Ascending aorta (tissue), 2 donors: ENCODE data around the gene STK32C. TPM values are rescaled to one million over a fixed set of nuclear protein-coding genes. Genes with fewer than 3 reads are reported as not detected.

Experiments used
- DNase-seq, 2 donors: peaks; one replicate each; pipeline ENCODE4 v3.0.0-alpha.2; 2019; ENCODE audit warnings: low spot score in 2 of 2
- H3K27ac ChIP-seq, 2 donors: fragments of 200-600 bp; sonication (generic); one replicate each; pipeline ENCODE4 v1.5.1; 2016 to 2017; ENCODE audit warnings: mild to moderate bottlenecking in 1 of 2
- H3K27me3 ChIP-seq: fragments of 200-600 bp; sonication (generic); one replicate; pipeline ENCODE4 v1.5.1; 2017
- H3K36me3 ChIP-seq, 2 donors: fragments of 200-600 bp; sonication (generic); one replicate each; pipeline ENCODE4 v1.5.1; 2016
- H3K4me1 ChIP-seq, 2 donors: fragments of 200-600 bp; sonication (generic); one replicate each; pipeline ENCODE4 v1.5.1; 2016 to 2017; ENCODE audit warnings: mild to moderate bottlenecking in 1 of 2
- H3K4me3 ChIP-seq, 2 donors: fragments of 200-600 bp; sonication (generic); one replicate each; pipeline ENCODE4 v1.5.1; 2016 to 2017; ENCODE audit warnings: mild to moderate bottlenecking in 1 of 2
- H3K9me3 ChIP-seq, 2 donors: fragments of 200-600 bp; sonication (generic); one replicate each; pipeline ENCODE4 v1.5.1; 2016
- CTCF ChIP-seq, 3 experiments: fragments of 200-600 bp in 2 of 3; fragments of 450-650 bp in 1 of 3; sonication (generic) in 2 of 3; IDR thresholded peaks; one replicate each; pipeline ENCODE4 v1.5.1; 2016 to 2019; ENCODE audit warnings: antibody characterized with exemption in 3 of 3, mild to moderate bottlenecking in 1 of 3, moderate library complexity in 1 of 3
- intact Hi-C: fragments of 100-400 bp; cut with DNase I; formaldehyde crosslinking; loops from one replicate; pipeline ENCODE4 v1.15.1; 2023
- total RNA-seq: library from RNA; depleted of rRNA; stranded (reverse); fragments of >200 nt; gene quantifications from one replicate; pipeline ENCODE4 v1.1.0, GENCODE V29; 2016

STK32C gene
- total RNA-seq, 1 donor from 2014 or later = 16.2 TPM

GRCh38 chr10:132249824-132250375 is 57.9 kb downstream of the STK32C start:
- no peaks in the 10 kb centered on the region for H3K36me3 ChIP-seq
- H3K27me3 ChIP-seq = no peaks in the 10 kb centered on the region
- DNase-seq = no peak
- H3K4me1 ChIP-seq = no peaks in the 10 kb centered on the region
- TF ChIP-seq CTCF (IDR thresholded peaks at IDR 0.05) = no peak
- H3K9me3 ChIP-seq = no peaks in the 10 kb centered on the region
- no peak overlapping the region for H3K4me3 ChIP-seq
- intact Hi-C loops = no loop called here
- no peak overlapping the region for H3K27ac ChIP-seq

GRCh38 chr10:132249226-132249724 is 58.5 kb downstream of the STK32C start:
- Histone ChIP-seq H3K27me3 (no peaks in the 10 kb centered on the region), H3K9me3 (no peaks in the 10 kb centered on the region), H3K27ac (no peak overlapping the region), H3K4me1 (no peaks in the 10 kb centered on the region), H3K4me3 (no peak overlapping the region), H3K36me3 (no peaks in the 10 kb centered on the region)
- TF ChIP-seq CTCF (IDR thresholded peaks at IDR 0.05) = no peak
- DNase-seq = no peak
- intact Hi-C loops = no loop called here

GRCh38 chr10:132248455-132249225 is 59.1 kb downstream of the STK32C start:
- Histone ChIP-seq H3K4me1 (no peaks in the 10 kb centered on the region), H3K27me3 (no peaks in the 10 kb centered on the region), H3K4me3 (peak overlapping the region in 1 of 2 donors; percentile 21), H3K36me3 (no peaks in the 10 kb centered on the region), H3K9me3 (no peaks in the 10 kb centered on the region), H3K27ac (no peak overlapping the region)
- DNase-seq = no peak
- intact Hi-C loops = no loop called here
- TF ChIP-seq CTCF (IDR thresholded peaks at IDR 0.05) = no peak

- no peak for DNase-seq
- no peaks in the 10 kb centered on the region for H3K9me3 ChIP-seq
- H3K36me3 ChIP-seq = no peaks in the 10 kb centered on the region
- no peak overlapping the region for H3K27ac ChIP-seq
- no peak overlapping the region for H3K4me3 ChIP-seq
- no peak for TF ChIP-seq CTCF (IDR thresholded peaks at IDR 0.05)
- no peaks in the 10 kb centered on the region for H3K27me3 ChIP-seq
- intact Hi-C loops = no loop called here
- H3K4me1 ChIP-seq = no peaks in the 10 kb centered on the region
These were observed 59.8 kb downstream of the STK32C start for GRCh38 chr10:132247943-132248342.

GRCh38 chr10:132246296-132246695 is 61.5 kb downstream of the STK32C start:
- no peaks in the 10 kb centered on the region for H3K27me3 ChIP-seq
- intact Hi-C loops = no loop called here

More at GRCh38 chr10:132246296-132246695, 61.5 kb downstream of the STK32C start:
- no peaks in the 10 kb centered on the region for H3K4me1 ChIP-seq
- no peaks in the 10 kb centered on the region for H3K36me3 ChIP-seq
- no peak overlapping the region for H3K4me3 ChIP-seq
- no peaks in the 10 kb centered on the region for H3K9me3 ChIP-seq
- TF ChIP-seq CTCF (IDR thresholded peaks at IDR 0.05) = no peak
- no peak for DNase-seq
- H3K27ac ChIP-seq = no peak overlapping the region
